ENCODE results near the gene TOP1. TPM values are rescaled to one million over a fixed set of nuclear protein-coding genes. Genes with fewer than 3 reads are reported as not detected.

Gene TOP1
- polyA plus RNA-seq, 1 experiment: 4.0 TPM

- Histone ChIP-seq H3K36me3 (ENCODE audit: control insufficient read depth, insufficient read depth, low read length) (peaks cover 50% of the 10 kb centered on the region), H3K4me3 (ENCODE audit: low read depth, low read length) (no peak overlapping the region), H3K27me3 (ENCODE audit: control insufficient read depth, insufficient read depth, low read length) (no peaks in the 10 kb centered on the region)
- CTCF ChIA-PET: interaction anchor here (1.0 to 9.7 kb wide), 9 partner anchors 9 to 565 kb away, joined by 3 to 149 read pairs (median 3); partner anchors contain the start of gene LPIN3
- no peak for DNase-seq (ENCODE audit: low read depth)
- no peak for TF ChIP-seq CTCF (IDR thresholded peaks at IDR 0.05; ENCODE audit: insufficient read depth, low read depth, low read length)
- POLR2A ChIA-PET: no interaction called here
Observed at GRCh38 chr20:41169791-41170351, 141.2 kb downstream of the TOP1 start.

DNA sequence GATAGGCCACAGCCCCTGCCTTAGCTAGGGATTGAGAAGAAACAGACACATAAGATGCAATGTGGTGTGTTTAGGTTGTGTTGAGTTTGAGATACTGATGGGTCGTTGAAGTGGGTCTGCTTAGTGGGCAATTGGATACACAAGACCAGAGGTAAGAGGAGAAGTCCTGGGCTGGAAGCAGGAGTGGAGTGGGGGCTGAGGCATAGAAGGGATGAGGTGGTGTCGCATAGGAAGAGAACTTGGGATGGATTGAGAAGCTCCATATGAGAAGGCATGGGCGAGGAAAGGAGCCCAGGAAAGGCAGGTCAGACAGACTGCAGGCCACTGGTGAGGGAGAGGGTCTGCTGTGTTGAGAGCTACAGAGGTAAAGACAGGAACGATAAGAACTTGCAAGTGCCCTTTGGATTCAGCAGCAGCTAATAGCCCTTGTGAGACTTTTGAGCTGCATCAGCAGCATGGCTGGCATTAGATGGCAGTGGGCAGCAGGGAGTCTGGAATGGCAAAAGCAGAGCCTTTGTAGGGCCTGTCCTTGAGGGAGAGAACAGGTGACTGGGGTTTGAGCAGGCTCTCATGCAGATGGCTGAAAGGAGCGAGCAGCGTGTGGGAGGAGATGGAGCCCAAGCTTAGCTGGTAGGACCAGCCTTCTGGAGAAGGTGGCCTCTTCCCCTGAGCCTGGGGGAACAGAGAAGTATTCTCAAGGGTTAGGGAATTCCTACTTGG, 141.9 kb downstream of the TOP1 start:
- ChIA-PET CTCF (interaction anchor here (0.6 to 9.7 kb wide), 9 partner anchors 10 to 564 kb away, joined by 3 to 149 read pairs (median 3); partner anchors contain the start of gene LPIN3), POLR2A (no interaction called here)
- Histone ChIP-seq H3K36me3 (ENCODE audit: control insufficient read depth, insufficient read depth, low read length) (peaks cover 43% of the 10 kb centered on the region), H3K27me3 (ENCODE audit: control insufficient read depth, insufficient read depth, low read length) (no peaks in the 10 kb centered on the region), H3K4me3 (ENCODE audit: low read depth, low read length) (no peak overlapping the region)
- TF ChIP-seq CTCF (IDR thresholded peaks at IDR 0.05; ENCODE audit: insufficient read depth, low read depth, low read length): no peak
- DNase-seq (ENCODE audit: low read depth): no peak

DNA sequence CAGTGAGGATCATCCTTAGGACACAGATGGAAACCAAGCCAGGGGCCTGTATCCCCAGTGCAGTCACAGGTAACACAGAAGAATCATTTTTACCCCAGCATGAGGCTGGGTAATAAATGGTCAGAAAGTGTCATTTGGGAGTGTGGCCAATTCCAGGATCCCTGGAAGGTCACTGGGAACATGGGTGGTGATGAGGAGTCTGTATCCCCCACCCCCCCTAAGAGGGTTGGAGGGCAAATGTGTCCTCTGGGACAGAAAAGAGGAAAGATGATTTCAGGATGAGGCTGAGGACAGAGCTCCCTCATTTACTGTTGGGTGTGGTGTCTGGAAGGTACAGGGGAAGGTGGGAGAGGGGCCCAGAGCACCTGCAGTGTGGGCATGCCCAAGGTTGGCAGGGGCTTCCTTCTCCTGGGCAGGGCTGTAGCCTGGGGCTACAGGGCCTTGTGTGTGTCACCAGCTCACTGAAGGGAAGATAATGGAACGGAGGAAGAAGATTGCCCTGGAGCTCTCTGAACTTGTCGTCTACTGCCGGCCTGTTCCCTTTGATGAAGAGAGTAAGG, 143.2 kb downstream of the TOP1 start:
- ChIA-PET CTCF (interaction anchor here (1.1 to 9.7 kb wide), 13 partner anchors 13 to 240 kb away, joined by 3 to 149 read pairs (median 8); partner anchors contain the start of gene LPIN3), POLR2A (no interaction called here)
- no peak for DNase-seq (ENCODE audit: low read depth)
- H3K36me3 ChIP-seq (ENCODE audit: control insufficient read depth, insufficient read depth, low read length): peaks cover 33% of the 10 kb centered on the region
- TF ChIP-seq CTCF (IDR thresholded peaks at IDR 0.05; ENCODE audit: insufficient read depth, low read depth, low read length): no peak
- H3K27me3 ChIP-seq (ENCODE audit: control insufficient read depth, insufficient read depth, low read length): no peaks in the 10 kb centered on the region
- H3K4me3 ChIP-seq (ENCODE audit: low read depth, low read length): no peak overlapping the region

GRCh38 chr20:41172296-41173140, 143.9 kb downstream of the TOP1 start:
- no peaks in the 10 kb centered on the region for H3K27me3 ChIP-seq (ENCODE audit: control insufficient read depth, insufficient read depth, low read length)
- ChIA-PET POLR2A (interaction anchor here (0.5 kb wide), 1 partner anchor 224 kb away, joined by 4 read pairs; no protein-coding TSS in a partner anchor), CTCF (interaction anchor here (0.6 to 9.7 kb wide), 37 partner anchors 8 to 312 kb away, joined by 3 to 149 read pairs (median 4); partner anchors contain the start of gene LPIN3)
- peaks cover 30% of the 10 kb centered on the region for H3K36me3 ChIP-seq (ENCODE audit: control insufficient read depth, insufficient read depth, low read length)
- no peak for DNase-seq (ENCODE audit: low read depth)
- H3K4me3 ChIP-seq (ENCODE audit: low read depth, low read length): no peak overlapping the region
- no peak for TF ChIP-seq CTCF (IDR thresholded peaks at IDR 0.05; ENCODE audit: insufficient read depth, low read depth, low read length)

All from BJ (cell line).